Colon (tissue), 2 donors: ENCODE data around the gene KIAA1217.
"Not testable (repeated sequence)": the region's sequence is repeated elsewhere in the genome, so short reads cannot be mapped to it uniquely, and the experiment has no call there.

Experiments
- FAIRE-seq: peaks from 2 replicates; lab custom pipeline; 2012; peaks lifted over from hg19 to GRCh38; lab: Jason Lieb, UNC
- donor health status: control.
- donor health status: control.

Gene KIAA1217

DNA sequence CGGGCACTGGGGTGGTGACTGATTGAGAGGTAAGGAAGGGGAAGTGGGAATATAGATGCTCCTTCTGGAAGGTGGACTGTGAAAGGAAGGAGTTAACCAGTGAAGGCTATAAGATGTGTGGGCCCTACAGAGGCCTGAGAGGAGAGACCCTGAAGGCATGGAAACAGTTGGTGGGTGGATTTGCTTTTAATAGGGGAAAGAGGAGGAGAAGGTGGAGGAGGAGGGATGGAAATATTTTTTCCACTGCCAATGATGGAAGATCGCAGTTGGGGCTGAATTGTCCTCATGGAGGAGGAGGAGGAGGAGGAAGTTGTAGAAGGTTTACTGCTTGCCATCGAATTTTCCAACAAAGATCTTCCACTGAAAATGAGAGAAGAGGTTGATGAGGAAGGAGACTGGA, 80.3 kb downstream of the KIAA1217 start:
- FAIRE-seq: no peak

DNA sequence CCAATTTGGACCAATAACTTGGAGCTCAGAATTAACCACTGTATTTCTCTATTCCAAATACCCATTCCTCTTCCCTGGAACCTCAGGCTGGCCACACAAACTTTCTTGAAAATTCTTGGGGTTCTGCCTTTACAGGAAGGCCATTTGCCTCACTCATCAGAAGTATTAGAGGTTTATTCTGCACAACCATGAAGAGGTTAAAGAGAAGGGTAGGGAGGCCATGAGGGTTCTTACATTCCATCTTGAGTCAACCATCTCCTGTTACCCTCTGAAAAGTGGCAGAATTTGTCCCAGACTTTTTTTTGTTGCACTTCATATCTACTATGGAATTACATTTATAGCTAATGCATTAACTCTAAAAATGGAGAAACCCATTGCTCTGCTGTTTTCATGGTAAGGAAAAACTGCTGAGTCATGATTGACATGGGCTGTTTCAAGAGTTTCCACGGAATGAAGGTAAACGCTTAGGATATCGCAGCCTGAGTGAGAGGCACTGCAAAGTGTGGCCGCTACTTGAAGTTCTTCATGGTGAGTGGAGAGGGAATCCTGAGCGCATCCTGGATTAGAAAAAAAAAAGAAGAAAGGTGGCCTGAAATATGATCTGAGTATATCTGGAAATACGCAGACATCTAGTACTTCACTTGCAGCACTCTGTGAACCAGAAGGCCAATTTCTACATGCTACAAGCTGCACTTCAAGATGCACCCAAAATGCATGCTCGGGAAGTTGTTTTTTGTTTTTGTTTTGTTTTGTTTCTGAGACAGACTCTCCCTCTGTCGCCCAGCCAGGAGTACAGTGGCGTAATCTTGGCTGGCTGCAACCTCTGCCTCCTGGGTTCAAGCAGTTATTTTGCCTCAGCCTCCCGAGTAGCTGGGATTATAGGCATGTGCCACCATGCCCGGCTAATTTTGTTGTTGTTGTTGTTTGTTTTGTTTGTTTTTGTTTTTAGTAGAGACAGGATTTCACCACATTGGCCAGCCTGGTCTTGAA, 83.7 kb downstream of the KIAA1217 start:
- no peak for FAIRE-seq

DNA sequence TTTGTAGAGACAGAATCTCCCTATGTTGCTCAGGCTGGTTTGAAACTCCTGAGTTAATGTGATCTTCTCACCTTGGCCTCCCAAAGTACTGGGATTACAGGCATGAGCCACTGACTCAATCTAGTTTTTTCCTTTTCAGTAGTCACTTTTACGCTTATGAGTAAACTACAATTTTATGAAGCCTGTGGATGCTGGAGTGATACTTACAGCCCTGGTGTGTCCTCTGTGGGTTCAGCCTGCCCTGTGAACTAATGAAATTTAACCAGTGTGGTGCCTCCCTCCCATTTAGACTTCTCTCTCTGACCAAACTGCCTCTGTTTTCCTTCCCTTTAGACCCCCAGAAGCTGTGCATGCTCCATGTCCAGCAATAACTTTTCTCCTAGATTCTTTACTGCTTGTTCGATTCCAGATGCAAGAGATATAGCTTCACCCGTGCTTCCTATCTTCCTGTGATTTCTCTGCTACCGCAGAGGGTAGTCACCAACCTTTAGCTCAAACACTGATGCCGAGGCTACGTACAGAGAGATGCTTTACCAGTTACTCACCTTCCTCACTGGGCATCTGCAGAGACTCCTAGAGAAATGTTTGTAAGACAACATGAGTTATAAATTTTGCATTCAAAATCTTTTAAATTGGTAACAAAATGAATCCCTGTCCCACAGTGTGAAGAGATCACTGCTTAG, 90.8 kb downstream of the KIAA1217 start:
- no peak for FAIRE-seq

DNA sequence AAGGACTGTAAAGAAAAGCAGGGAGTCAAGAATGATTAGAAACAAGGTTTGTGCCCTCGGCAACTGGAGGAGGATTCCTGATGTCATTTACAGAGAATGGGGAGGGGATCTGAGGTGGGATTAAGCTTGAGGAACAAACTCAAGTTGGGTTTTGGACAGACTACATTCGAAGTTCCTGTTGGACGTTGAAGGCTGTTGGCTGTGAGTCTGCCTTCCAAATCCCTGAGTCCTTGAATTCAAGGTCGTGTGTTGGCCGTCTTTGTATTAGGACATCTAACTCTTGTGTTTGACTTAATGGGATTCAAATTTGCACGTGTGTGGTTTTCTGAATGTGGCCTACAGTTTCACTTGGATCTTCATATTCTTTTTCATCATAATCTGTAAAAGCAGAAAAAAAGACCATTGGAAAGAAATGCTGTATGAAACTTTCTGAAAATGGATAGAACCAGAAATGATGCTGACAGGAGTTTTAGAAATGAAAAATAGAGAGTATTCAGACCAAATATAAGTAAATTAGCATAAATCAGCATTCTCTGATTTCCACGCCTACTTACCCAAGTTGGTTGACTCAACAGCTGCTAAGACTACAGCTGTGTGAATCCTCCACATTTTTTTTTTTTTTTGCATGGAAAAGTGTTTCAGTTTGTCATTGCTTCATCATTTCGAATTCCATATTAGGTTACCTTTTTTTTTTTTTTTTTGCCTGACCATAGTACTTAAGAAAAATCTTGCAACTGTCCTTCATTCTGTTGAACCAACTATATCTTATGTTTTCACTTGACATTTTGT, 94.8 kb downstream of the KIAA1217 start:
- FAIRE-seq: no peak

DNA sequence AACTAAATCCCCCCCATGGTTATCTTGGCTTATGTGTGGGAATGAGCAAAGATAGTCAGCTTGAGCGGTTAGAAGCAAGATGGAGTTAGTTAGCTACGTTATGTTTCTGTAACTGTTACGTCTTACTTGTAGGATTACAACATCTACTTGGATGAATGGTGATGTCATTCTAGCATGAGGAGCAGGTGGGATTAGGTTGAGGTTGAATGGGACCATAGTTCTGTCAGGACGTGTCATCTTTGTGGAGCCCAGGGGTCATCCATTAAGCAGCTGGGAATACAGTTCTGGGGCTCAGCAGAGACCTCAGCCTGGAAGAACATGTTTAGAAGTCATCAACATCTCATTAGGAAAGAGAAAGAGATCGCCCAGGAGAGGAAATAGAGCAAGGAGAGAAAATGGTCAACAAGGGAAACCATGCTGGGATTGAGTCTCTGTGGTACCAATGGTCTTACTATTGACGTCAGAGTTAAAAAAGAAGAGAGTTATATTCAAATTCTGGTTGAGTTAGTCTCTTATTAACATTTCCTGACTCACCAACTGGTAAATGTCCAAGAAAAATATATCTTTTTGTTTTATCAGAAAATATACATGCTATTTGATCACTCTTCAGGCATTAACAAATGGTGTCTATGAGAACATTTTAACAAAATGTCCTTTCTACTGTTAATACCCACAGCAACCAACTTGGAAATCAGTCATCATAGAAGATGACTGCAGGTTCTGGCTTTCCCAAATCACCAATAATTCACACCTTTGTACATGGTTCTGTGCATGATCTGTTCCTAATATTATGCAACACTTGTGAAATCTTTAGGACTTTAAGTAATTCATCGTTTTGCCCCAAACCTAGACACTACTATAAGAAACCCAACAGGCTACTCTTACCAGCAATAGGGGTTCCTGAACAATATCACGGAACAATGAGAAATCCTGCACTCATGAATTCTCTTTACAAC, 96.9 kb downstream of the KIAA1217 start:
- FAIRE-seq: no peak

DNA sequence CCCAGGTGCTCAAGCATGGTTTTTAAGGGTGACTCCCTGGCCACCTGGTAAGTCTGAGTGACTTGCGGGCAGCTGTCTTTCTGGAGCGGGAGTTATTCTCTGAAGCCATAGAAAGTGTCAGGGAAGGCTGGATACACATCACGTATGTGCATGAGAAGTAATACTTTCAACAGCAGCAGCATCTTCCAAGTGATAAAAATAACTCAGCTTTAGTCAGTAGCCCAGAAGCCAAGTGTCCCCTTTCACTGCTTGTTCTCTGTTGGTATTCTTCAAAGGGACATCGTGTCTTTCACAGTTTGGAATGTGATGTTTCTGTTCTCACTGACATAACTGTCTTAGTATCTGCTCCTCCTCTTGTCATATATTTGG, 97.6 kb downstream of the KIAA1217 start:
- FAIRE-seq: no peak

DNA sequence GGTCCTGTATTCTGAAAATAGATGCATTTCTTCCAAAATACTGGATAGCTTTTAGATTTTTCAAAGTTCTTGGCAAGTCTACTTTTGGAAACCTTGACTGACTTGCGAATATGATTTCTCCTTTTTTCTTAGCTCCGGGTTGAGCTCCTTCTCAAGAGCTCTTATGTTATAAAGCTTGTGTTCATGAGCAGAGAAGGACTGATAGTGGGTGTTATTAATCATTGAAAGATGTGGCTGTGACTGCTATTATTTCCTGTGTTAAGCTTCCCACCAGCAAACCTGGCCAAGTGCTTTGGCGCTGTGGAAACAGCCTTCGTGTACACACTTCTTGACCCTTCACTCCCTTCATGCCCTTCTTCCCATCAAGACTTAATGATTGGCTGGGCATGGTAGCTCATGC, 98.2 kb downstream of the KIAA1217 start:
- FAIRE-seq: no peak

DNA sequence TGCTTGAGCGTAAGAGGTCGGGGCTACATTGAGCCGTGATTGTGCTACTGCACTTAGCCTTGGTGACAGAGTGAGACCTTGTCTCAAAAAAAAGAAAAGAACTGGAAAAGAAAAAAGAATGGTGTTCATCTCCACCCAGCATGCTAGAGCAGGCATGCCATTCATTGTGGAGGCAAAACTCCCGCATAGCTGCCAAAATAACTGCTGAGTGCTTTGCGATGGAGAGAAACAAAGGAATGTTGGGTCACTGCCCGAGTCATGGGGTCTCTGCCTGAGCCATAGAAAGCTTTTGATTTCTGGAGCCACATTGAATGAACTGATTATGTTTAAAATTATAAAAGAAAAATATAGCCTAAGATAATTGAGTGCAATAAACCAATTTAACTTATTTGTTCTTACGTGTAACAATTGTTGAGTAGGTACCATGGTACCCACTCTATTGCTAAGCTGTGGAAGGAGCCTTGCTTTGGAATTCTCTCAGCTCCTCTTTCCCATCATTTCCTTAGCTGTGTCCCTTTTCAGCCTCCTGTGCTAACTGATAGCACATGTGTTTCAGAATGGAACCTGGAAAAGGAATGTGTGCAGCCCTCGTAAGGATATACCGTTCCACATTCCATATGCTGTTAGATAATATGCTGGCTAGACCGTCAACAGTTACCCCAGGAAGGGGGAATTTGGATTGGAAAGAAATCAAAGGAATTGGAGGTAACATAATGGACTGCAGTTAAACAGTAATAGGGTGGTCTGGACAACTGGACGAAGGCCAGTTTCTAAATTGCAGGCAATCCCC, 99.0 kb downstream of the KIAA1217 start:
- FAIRE-seq: no peak

DNA sequence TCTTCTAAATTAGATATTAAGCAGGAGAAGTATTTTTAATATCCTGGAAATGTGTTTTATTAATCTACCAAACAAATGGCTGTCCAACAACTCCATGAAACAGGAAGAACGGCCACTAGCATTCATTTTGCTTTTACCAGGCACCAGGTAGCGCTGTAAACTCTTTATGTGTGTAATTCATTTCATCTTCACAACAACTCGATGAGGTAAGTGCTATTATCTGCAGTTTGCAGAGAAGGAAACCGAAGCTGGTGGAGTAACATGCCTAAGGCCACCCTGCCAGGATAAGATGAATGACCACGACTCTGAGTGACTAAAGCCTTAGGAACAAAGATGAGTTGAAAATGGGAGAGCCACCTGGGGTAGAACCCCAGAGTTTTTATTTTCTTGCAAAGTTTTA, 101.2 kb downstream of the KIAA1217 start:
- FAIRE-seq: no peak

DNA sequence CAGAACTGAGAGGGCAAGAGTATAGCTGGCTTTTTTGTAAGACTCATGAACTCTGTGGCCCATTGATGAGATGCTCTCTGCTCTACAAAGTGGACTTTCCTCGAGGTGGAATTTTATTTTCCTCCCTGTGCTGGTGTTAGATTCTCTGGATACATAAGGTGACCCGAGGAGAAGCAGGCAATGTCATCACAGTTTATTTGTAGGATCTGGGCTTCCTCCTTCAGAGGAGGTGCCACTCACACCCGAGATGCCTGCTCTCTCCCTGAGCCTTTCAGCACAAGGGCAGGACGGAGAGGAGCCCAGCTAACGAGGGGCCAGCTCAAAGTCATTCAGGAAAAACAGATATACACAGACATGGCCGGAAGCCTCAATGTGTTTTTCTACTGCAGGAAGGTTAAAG, 103.0 kb downstream of the KIAA1217 start:
- FAIRE-seq: no peak

DNA sequence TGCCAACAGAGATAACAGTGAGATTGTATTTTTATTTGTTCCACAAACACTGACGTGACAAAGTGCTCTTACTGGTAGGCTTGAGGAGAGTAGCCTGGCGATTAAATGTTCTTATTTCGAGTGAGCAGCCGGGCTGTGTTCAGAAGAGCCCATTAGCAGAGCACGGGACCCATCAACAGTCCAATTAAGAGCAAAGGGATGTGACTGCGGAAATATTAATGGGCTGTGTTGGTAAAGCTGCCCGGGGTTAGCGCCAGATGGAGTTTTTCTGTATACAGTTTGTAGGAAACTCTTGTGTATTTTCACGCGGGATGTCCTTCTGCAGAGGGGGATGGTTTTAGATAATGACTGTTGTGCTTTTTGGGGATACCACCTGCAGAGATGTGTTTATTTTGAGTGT, 104.3 kb downstream of the KIAA1217 start:
- FAIRE-seq: no peak

DNA sequence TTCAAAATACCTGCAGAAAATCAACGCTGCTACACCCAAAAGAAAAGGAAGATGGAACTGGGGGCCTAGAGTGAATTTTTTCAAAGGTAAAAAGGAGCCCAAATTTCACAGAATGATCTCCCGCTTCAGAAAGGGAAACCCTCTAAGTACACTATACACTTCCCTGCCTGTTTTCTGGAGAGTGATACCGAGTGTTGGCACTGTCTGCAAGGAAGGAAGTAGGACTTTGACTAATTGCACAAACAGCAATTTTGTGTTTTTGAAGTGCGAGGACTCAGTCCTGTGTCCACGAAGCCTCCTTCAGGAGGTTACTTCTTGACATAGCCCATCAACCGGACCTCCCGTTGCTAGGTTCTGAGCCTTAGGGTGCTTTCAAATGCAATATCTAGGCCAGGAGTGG, 106.3 kb downstream of the KIAA1217 start:
- FAIRE-seq: no peak

DNA sequence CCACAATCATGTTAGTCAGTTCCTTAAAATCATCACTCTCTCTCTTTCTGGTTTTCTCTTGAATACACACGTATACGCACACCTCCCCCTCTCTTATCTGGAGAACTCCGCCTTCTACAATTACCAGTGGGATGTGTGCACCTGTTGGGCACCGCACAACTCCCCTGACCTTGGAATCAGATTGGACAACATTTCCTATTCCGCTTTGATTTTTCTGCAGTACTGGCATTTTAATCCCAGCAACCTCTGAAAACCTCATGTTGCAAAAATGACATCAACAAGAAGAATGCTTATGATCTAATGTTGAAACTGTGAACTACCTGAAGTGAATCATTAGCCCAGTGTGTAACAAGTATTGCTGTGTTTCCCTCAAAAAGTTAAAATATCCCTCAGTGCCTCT, 109.6 kb downstream of the KIAA1217 start:
- FAIRE-seq: no peak

DNA sequence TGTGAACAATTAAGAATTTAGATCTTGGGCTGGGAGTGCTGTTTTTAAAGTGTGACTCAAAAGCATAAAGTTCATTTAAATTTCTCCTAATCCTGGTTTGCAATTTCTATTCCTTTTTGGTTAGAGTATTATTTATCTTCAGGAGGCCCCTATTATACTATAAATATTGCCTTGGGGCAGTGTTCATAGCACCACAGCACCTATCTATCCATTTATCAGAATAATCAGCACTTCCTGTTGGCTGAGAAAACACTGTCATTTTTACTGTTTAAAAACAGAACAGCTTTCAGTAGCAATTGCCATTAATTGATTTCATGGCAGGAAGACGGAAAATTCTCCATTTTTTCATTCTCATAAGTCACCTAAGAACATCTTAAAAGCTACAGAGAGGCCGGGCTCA, 111.4 kb downstream of the KIAA1217 start:
- no peak for FAIRE-seq

DNA sequence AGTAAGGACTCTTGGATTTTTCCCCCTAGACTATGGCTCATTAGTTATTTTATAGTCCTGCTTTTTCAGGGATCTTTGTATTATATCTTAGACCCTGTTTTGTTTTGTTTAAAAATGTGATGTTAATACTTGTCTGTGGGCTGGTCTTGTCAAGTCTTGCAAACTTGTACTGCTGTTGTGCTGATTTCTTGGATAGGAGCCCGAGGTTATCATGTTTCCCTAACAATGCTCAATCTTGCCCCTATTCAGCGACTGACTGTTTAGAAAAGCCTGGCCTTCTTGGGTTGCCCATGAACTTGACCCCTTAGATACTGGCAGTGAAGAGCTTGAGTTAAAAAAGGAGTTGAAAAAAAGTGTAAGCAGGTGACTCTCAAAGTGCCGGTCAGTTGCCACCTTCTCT, 115.7 kb downstream of the KIAA1217 start:
- FAIRE-seq: no peak

DNA sequence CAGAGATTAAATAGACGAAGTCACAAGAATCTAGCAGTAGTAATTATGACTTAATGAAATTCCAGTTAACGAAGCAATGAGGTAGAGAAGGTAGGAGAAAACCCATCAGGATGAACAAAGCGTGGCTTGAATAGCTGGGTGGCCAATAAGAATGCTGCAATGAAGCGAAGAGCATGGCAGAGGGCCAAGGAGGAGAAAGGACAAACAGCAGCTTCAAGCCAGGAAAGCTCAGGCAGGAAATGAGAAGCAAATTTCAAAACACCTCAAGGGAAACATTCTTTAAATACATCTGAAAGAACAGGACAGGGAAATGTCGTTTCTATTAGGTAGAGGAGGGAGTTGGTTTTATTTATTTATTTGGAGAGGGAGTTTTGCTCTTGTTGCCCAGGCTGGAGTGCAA, 122.5 kb downstream of the KIAA1217 start:
- no peak for FAIRE-seq

DNA sequence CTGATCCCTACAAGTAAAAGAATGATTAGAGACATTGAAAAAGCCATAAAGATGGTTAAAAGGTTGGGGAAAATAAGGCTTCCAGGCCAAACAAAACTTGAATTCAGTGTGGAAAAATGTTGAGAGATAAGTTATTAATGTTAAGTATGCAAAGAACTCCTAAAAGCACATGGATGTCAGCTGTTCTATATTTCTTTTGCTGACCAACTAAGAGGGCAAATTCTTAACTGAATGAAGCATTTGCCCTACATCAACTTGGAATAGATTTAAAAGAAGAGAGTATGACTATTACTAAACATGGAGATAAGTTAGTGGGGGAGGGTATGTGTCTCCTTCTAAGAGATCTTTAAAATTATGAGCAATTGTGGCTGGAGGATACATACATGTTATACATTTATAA, 124.8 kb downstream of the KIAA1217 start:
- FAIRE-seq: no peak

DNA sequence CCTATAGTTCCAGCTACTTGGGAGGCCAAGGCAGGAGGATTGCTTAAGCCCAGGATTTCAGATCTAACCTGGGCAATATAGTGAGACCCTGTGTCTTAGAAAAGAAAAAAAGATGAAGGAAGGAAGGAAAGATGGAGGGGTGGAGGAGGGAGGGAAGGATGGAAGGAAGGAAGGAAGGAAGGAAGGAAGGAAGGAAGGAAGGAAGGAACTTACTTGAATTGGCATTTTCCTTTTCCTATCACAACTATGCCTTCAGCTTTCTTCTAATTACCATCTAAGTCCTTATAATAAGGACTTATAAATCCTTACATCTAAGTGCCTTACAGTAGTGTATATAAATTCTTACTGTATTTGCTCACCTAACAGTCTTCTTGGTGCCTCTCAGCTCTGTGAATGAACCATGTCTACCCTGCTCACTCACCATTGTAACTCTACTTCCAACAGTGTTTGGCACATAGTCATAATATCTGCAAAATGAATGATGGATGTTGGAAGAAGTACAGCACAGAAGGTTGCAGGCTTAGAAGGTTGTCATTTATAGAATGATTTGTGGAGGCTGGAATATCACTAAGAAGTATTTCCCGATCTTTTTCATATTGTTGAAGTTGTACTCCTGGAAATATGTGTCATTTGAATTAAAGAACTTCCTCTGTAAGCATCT, 125.5 kb downstream of the KIAA1217 start:
- no peak for FAIRE-seq

DNA sequence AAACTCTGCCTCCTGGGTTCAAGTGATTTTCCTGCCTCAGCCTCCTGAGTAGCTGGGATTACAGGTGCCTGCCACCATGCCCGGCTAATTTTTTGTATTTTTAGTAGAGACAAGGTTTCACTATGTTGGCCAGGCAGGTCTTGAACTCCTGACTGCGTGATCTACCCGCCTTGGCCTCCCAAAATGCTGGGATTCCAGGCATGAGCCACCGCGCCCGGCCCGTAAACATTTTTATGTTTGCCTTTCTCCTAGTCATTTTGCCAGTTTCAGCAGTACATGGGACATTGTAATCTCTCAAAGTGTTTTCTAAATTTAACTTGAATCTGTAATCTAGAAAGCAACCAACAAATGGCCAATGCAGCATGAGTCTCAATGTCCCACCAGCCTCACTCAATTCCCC, 128.8 kb downstream of the KIAA1217 start:
- FAIRE-seq: not testable (repeated sequence)

DNA sequence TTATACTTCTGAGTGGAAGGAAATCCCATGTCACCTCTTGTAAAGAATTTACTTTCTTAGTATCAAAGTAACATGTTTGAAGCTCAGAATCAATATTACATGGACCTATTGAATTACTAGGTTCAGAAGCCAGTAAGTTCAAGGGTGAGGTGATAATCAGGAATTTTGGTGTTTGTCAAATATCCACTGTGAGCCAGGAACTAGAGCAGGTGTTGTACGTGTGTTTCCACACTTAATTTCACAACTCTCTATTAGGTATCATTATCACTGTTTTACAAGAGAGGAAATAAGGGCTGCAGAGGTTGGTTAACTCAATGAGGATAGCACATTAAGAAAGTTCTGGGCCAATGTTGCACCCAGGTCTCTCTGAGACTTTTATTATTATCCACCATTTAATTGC, 130.4 kb downstream of the KIAA1217 start:
- FAIRE-seq: no peak
